Left ventricle myocardium inferior (tissue), 1 donor: ENCODE results near the gene TRIO. TPM values are rescaled to one million over a fixed set of nuclear protein-coding genes. Genes with fewer than 3 reads are reported as not detected.

Experiments
- DNase-seq: peaks from one replicate; pipeline ENCODE4 v3.0.0-alpha.2; 2020
- H3K27ac ChIP-seq: fragments of 200-600 bp; replicated peaks from 2 replicates; pipeline ENCODE4 v1.8.0; 2021
- H3K27me3 ChIP-seq: fragments of 200-600 bp; 2 replicates; pipeline ENCODE4 v1.8.0; 2021; ENCODE audit warnings: low read depth
- H3K36me3 ChIP-seq: fragments of 200-600 bp; 2 replicates; pipeline ENCODE4 v1.8.0; 2021
- H3K4me1 ChIP-seq: fragments of 200-600 bp; 2 replicates; pipeline ENCODE4 v1.8.0; 2021
- H3K4me3 ChIP-seq: fragments of 200-600 bp; 2 replicates; pipeline ENCODE4 v1.8.0; 2021; ENCODE audit warnings: mild to moderate bottlenecking, moderate library complexity
- H3K9me3 ChIP-seq: fragments of 200-600 bp; replicated peaks from 2 replicates; pipeline ENCODE4 v1.8.0; 2021
- CTCF ChIP-seq: fragments of 200-600 bp; IDR thresholded peaks from 2 replicates; pipeline ENCODE4 v1.8.0; 2021; ENCODE audit warnings: antibody characterized with exemption, mild to moderate bottlenecking, borderline replicate concordance
- intact Hi-C: fragments of 100-400 bp; cut with micrococcal nuclease; formaldehyde crosslinking; loops from one replicate; pipeline ENCODE4 v1.11.0; 2022
- total RNA-seq: library from RNA; stranded (reverse); fragmentation: NEBNext Ultra II Directional; extraction: Animal tissue kit (Norgen Biotek cat#: 25700); gene quantifications from one replicate; pipeline ENCODE4 v1.2.1, GENCODE V29; 2021
- donor health status: DM: no; HTN: yes; CAD: no; lungs with severe emphysema.

Gene TRIO
- total RNA-seq, 1 donor from 2014 or later, result 52.8 TPM

DNA sequence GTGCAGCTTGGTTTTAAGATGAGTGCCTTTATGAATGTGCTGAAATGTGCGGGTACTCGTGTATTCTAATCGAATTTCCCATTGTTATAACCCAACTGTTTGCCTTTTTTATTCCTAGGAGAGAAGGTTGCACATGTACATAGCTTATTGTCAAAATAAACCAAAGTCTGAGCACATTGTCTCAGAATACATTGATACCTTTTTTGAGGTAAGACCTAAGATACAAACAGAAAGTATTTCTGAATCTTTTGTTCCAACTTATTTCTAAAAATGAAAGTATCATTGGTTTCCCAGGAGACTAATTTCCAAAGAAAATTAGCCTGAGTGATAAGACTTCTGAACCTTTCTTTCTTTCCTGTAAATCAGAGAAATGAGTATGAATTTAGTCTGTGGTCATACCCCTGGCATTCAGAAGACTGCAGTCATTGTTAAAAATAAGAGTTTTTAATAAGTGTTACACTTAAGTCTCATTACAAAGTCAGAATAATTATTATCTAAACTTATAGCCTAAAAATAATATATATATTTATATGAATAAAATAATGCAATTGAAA lies 336.1 kb downstream of the TRIO start:
- Histone ChIP-seq H3K36me3 (peaks cover 99% of the 10 kb centered on the region), H3K4me1 (no peaks in the 10 kb centered on the region), H3K27me3 (no peaks in the 10 kb centered on the region), H3K9me3 (no peaks in the 10 kb centered on the region), H3K4me3 (no peak overlapping the region), H3K27ac (no peak overlapping the region)
- intact Hi-C loops, result no loop called here
- DNase-seq, result no peak
- TF ChIP-seq CTCF, result no peak

- H3K4me1 ChIP-seq, result no peaks in the 10 kb centered on the region
- H3K27ac ChIP-seq, result no peak overlapping the region
- intact Hi-C loops, result no loop called here
- peaks cover 100% of the 10 kb centered on the region for H3K36me3 ChIP-seq
- no peak for DNase-seq
- H3K9me3 ChIP-seq, result no peaks in the 10 kb centered on the region
- H3K27me3 ChIP-seq, result no peaks in the 10 kb centered on the region
- no peak overlapping the region for H3K4me3 ChIP-seq
- TF ChIP-seq CTCF, result no peak
Observed at GRCh38 chr5:14481349-14481748, 338.2 kb downstream of the TRIO start.

DNA sequence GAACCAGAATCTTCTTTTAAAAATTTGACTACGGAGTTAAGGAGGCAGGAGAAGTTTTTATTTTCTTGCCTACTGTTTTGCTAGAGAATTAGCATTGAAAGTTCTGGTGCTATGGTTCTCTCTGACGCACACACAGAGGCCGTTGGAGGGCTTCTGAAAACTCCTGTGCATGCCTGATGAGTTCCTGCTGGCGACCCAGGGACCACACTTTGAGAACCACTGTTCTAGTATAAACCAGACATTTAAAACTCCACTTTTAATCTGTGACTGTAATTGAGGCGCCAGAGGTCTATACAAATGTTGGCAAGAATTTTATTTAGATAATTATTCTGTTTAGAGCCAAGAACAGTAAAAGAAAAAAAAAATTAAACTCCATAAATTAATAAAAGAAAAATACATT lies 338.9 kb downstream of the TRIO start:
- intact Hi-C loops, result no loop called here
- H3K4me1 ChIP-seq, result no peaks in the 10 kb centered on the region
- DNase-seq, result no peak
- no peak overlapping the region for H3K27ac ChIP-seq
- no peaks in the 10 kb centered on the region for H3K9me3 ChIP-seq
- H3K4me3 ChIP-seq, result no peak overlapping the region
- TF ChIP-seq CTCF, result no peak
- H3K27me3 ChIP-seq, result no peaks in the 10 kb centered on the region
- peaks cover 100% of the 10 kb centered on the region for H3K36me3 ChIP-seq

- intact Hi-C loops, result no loop called here
Observed at GRCh38 chr5:14483504-14484157, 340.5 kb downstream of the TRIO start.

DNA sequence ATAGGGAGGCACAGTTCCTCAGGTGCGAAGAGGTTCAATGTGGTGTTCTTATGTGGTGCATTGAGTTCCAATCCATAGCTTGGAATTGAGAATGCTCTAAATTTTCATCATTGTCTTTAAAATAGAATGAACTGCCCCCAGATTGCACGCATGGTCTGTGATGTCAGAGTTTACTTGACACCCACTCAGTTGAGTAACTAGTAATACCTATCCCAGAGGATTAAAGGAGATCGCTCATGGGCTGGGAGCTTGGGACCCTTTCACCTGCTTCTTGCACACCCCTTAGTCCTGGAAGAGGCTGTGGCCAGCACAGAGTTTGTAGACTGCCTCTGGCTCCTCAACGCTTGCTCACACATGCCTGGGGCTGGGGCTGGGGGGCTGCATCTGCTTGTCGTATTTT lies 343.3 kb downstream of the TRIO start:
- peaks cover 98% of the 10 kb centered on the region for H3K36me3 ChIP-seq
- intact Hi-C loops, result no loop called here
- no peak for DNase-seq
- no peak for TF ChIP-seq CTCF
- no peak overlapping the region for H3K4me3 ChIP-seq
- peaks cover 21% of the 10 kb centered on the region for H3K4me1 ChIP-seq
- no peaks in the 10 kb centered on the region for H3K27me3 ChIP-seq
- H3K9me3 ChIP-seq, result no peaks in the 10 kb centered on the region
- H3K27ac ChIP-seq, result no peak overlapping the region

More at GRCh38 chr5:14483504-14484157, 340.5 kb downstream of the TRIO start:
- no peaks in the 10 kb centered on the region for H3K9me3 ChIP-seq
- no peak overlapping the region for H3K4me3 ChIP-seq
- no peak for DNase-seq
- H3K4me1 ChIP-seq, result no peaks in the 10 kb centered on the region
- no peaks in the 10 kb centered on the region for H3K27me3 ChIP-seq
- H3K36me3 ChIP-seq, result peaks cover 98% of the 10 kb centered on the region
- no peak overlapping the region for H3K27ac ChIP-seq
- TF ChIP-seq CTCF, result no peak
